Neural cell (in vitro differentiated cells): Measurements from ENCODE around the gene BLOC1S3. TPM values are rescaled to one million over a fixed set of nuclear protein-coding genes. Genes with fewer than 3 reads are reported as not detected.

Source experiments
- H2AFZ ChIP-seq: fragments of 200-600, 300-800 bp; sonication (generic), shearing (Covaris generic); 2 replicates; pipeline ENCODE4 v1.6.0; 2014; ENCODE audit warnings: low read depth, mild to moderate bottlenecking, antibody characterized with exemption, low read length, moderate library complexity
- H3F3A ChIP-seq: fragments of 200-600 bp; shearing (Covaris generic); 2 replicates; pipeline ENCODE4 v1.6.1; 2016; ENCODE audit warnings: mild to moderate bottlenecking, moderate library complexity, mixed read lengths, antibody characterized with exemption, low read length; ENCODE audit not compliant: insufficient read depth, poor library complexity, severe bottlenecking
- H3K27ac ChIP-seq: fragments of 200-600, 300-800 bp; sonication (generic), shearing (Covaris generic); 2 replicates; pipeline ENCODE4 v1.5.1; 2014; ENCODE audit warnings: mild to moderate bottlenecking, low read length, moderate library complexity
- H3K27me3 ChIP-seq: fragments of 300-800, 200-600 bp; sonication (generic), shearing (Covaris generic); 2 replicates; pipeline ENCODE4 v1.6.0; 2014; ENCODE audit warnings: mild to moderate bottlenecking, low read depth, low read length, moderate library complexity; ENCODE audit not compliant: insufficient read depth
- H3K36me3 ChIP-seq: fragments of 300-800, 200-600 bp; sonication (generic), shearing (Covaris generic); 2 replicates; pipeline ENCODE4 v1.5.1; 2014; ENCODE audit warnings: mild to moderate bottlenecking, antibody characterized with exemption, low read length, moderate library complexity; ENCODE audit not compliant: insufficient read depth
- H3K4me2 ChIP-seq: fragments of 300-800, 200-600 bp; sonication (generic), shearing (Covaris generic); 2 replicates; pipeline ENCODE4 v1.6.0; 2014; ENCODE audit warnings: mild to moderate bottlenecking, low read length
- H3K4me3 ChIP-seq: fragments of 300-800, 200-600 bp; sonication (generic), shearing (Covaris generic); 2 replicates; pipeline ENCODE4 v1.5.1; 2014; ENCODE audit warnings: mild to moderate bottlenecking, low read length, moderate library complexity
- H3K79me2 ChIP-seq: fragments of 200-600 bp; shearing (Covaris generic); replicated peaks from 2 replicates; pipeline ENCODE4 v1.6.0; 2014; ENCODE audit warnings: mild to moderate bottlenecking, low read length, moderate library complexity; ENCODE audit not compliant: insufficient read depth
- H3K9ac ChIP-seq: fragments of 300-800, 200-600 bp; sonication (generic), shearing (Covaris generic); 2 replicates; pipeline ENCODE4 v1.6.1; 2016; ENCODE audit warnings: mild to moderate bottlenecking, low read length, mixed read lengths
- H3K9me2 ChIP-seq: fragments of 200-600 bp; shearing (Covaris generic); 2 replicates; pipeline ENCODE4 v1.6.1; 2016; ENCODE audit warnings: mild to moderate bottlenecking, low read length, mixed read lengths; ENCODE audit not compliant: insufficient read depth
- H3K9me3 ChIP-seq: fragments of 200-600, 300-800 bp; sonication (generic), shearing (Covaris generic); 2 replicates; pipeline ENCODE4 v1.6.1; 2016; ENCODE audit warnings: mild to moderate bottlenecking, mixed run types, low read length, moderate library complexity, mixed read lengths
- H4K20me1 ChIP-seq: fragments of 200-600 bp; shearing (Covaris generic); 2 replicates; pipeline ENCODE4 v1.6.1; 2016; ENCODE audit warnings: mild to moderate bottlenecking, mixed run types; ENCODE audit not compliant: insufficient read depth
- EP300 ChIP-seq: fragments of 450-650 bp; conservative IDR thresholded peaks from 2 replicates; pipeline ENCODE4 v1.6.1; 2014; ENCODE audit warnings: antibody characterized with exemption, mild to moderate bottlenecking, moderate library complexity; ENCODE audit not compliant: poor library complexity, severe bottlenecking
- EZH2 ChIP-seq: fragments of 200-600, 300-800 bp; shearing (Covaris generic), sonication (generic); IDR thresholded peaks from 2 replicates; pipeline ENCODE4 v1.6.1; 2014; ENCODE audit warnings: antibody characterized with exemption, low read length, borderline replicate concordance, mild to moderate bottlenecking; ENCODE audit not compliant: insufficient read depth, poor library complexity, severe bottlenecking
- MXI1 ChIP-seq: fragments of 450-650 bp; conservative IDR thresholded peaks from 2 replicates; pipeline ENCODE4 v1.6.1; 2014; ENCODE audit warnings: antibody characterized with exemption, mild to moderate bottlenecking; ENCODE audit not compliant: poor library complexity, severe bottlenecking
- POLR2AphosphoS5 ChIP-seq: IDR thresholded peaks from 2 replicates; pipeline ENCODE4 v1.6.1; 2012
- RAD21 ChIP-seq: fragments of 450-650 bp; conservative IDR thresholded peaks from 2 replicates; pipeline ENCODE4 v1.6.1; 2014; ENCODE audit warnings: antibody characterized with exemption, mild to moderate bottlenecking, moderate library complexity
- REST ChIP-seq: IDR thresholded peaks from 2 replicates; pipeline ENCODE4 v1.6.1; 2012; ENCODE audit warnings: borderline replicate concordance
- SMC3 ChIP-seq: fragments of 450-650 bp; conservative IDR thresholded peaks from 2 replicates; pipeline ENCODE4 v1.6.1; 2014; ENCODE audit warnings: antibody characterized with exemption, mild to moderate bottlenecking, moderate library complexity; ENCODE audit not compliant: poor library complexity
- TAF1 ChIP-seq: IDR thresholded peaks from 2 replicates; pipeline ENCODE4 v1.6.1; 2012; ENCODE audit warnings: low read depth
- polyA plus RNA-seq: library from polyadenylated mRNA; depleted of rRNA; stranded (reverse); fragments of >200 nt; gene quantifications from 2 replicates; pipeline ENCODE4 v1.2.3, GENCODE V29; 2014
- TF ChIP-seq, protein P1 (sequence below): fragments of 450-650 bp; IDR thresholded peaks from 2 replicates; pipeline ENCODE4 v1.5.1; 2014; ENCODE audit warnings: antibody characterized with exemption, mild to moderate bottlenecking, moderate library complexity; ENCODE audit not compliant: poor library complexity, severe bottlenecking

Gene BLOC1S3
- polyA plus RNA-seq, 1 donor from 2014 or later, result 1.8 TPM

DNA sequence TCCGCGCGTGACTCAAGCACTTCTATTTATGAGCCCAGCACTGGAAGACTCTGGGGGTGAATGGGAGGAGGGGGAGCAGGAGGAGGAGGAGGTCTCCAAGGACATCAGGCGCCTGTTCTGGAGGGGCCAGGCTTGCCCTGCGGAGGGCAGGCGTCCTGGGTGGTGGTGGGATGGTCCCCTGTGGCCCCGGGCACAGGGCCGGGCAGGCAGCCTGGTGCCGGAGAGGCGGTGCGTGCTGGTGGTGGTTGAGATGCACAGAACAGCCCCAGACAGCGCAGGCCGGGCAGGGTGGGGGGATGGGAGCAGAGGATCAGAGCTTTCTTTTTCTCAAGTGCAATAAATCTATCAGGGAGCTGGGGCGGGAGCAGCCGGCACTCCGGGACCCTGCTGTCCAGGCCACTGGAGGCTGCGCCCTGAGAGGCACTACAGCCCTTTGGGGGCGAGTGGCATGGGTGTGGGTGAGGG lies 31.8 kb upstream of the BLOC1S3 start:
- Histone ChIP-seq H3K9me2 (no peaks in the 10 kb centered on the region), H3K27me3 (peaks cover 5% of the 10 kb centered on the region), H3K79me2 (no peaks in the 10 kb centered on the region), H3K9me3 (no peaks in the 10 kb centered on the region), H3K9ac (no peak overlapping the region), H3K27ac (no peak overlapping the region), H2AFZ (no peak overlapping the region), H3K4me3 (no peak overlapping the region), H4K20me1 (no peaks in the 10 kb centered on the region), H3F3A (no peaks in the 10 kb centered on the region), H3K36me3 (no peaks in the 10 kb centered on the region), H3K4me2 (no peak overlapping the region)
- TF ChIP-seq RAD21 (no peak), REST (no peak), POLR2AphosphoS5 (no peak), EZH2 (no peak), SMC3 (no peak), EP300 (no peak), MXI1 (no peak), TAF1 (no peak)
- TF ChIP-seq, protein P1, sequence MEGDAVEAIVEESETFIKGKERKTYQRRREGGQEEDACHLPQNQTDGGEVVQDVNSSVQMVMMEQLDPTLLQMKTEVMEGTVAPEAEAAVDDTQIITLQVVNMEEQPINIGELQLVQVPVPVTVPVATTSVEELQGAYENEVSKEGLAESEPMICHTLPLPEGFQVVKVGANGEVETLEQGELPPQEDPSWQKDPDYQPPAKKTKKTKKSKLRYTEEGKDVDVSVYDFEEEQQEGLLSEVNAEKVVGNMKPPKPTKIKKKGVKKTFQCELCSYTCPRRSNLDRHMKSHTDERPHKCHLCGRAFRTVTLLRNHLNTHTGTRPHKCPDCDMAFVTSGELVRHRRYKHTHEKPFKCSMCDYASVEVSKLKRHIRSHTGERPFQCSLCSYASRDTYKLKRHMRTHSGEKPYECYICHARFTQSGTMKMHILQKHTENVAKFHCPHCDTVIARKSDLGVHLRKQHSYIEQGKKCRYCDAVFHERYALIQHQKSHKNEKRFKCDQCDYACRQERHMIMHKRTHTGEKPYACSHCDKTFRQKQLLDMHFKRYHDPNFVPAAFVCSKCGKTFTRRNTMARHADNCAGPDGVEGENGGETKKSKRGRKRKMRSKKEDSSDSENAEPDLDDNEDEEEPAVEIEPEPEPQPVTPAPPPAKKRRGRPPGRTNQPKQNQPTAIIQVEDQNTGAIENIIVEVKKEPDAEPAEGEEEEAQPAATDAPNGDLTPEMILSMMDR, result no peak

GRCh38 chr19:45147835-45148676 lies 30.5 kb upstream of the BLOC1S3 start:
- H3F3A ChIP-seq, result no peaks in the 10 kb centered on the region
- no peak overlapping the region for H3K4me2 ChIP-seq
- peaks cover 12% of the 10 kb centered on the region for H3K27me3 ChIP-seq
- no peaks in the 10 kb centered on the region for H3K36me3 ChIP-seq
- H3K27ac ChIP-seq, result no peak overlapping the region
- no peak overlapping the region for H3K4me3 ChIP-seq
- no peak for TF ChIP-seq REST
- no peak for TF ChIP-seq EP300
- H3K9me3 ChIP-seq, result no peaks in the 10 kb centered on the region
- no peak overlapping the region for H2AFZ ChIP-seq
- H3K79me2 ChIP-seq, result no peaks in the 10 kb centered on the region
- H3K9ac ChIP-seq, result no peak overlapping the region
- H4K20me1 ChIP-seq, result no peaks in the 10 kb centered on the region
- H3K9me2 ChIP-seq, result no peaks in the 10 kb centered on the region
